Lower lobe of right lung (tissue), 2 donors: Measurements from ENCODE around the gene MR1. TPM values are rescaled to one million over a fixed set of nuclear protein-coding genes. Genes with fewer than 3 reads are reported as not detected.

Experiments
- ATAC-seq, 2 donors: fragments of 200-7000 bp; cut with Tn5 transposase; one replicate each; pipeline ENCODE4 v1.9.1; 2020 to 2022; ENCODE audit warnings: mild to moderate bottlenecking in 2 of 2, moderate library complexity in 2 of 2
- DNase-seq: peaks from one replicate; pipeline ENCODE4 v3.0.0-alpha.2; 2020
- H3K27ac ChIP-seq: fragments of 200-600 bp; one replicate; pipeline ENCODE4 v1.8.0; 2022
- H3K27me3 ChIP-seq: fragments of 200-600 bp; one replicate; pipeline ENCODE4 v1.8.0; 2022; ENCODE audit warnings: low read depth
- H3K36me3 ChIP-seq: fragments of 200-600 bp; one replicate; pipeline ENCODE4 v1.8.0; 2022; ENCODE audit warnings: mild to moderate bottlenecking
- H3K4me1 ChIP-seq: fragments of 200-600 bp; one replicate; pipeline ENCODE4 v1.8.0; 2022
- H3K4me3 ChIP-seq: fragments of 200-600 bp; one replicate; pipeline ENCODE4 v1.8.0; 2022; ENCODE audit warnings: mild to moderate bottlenecking
- H3K9me3 ChIP-seq: fragments of 200-600 bp; one replicate; pipeline ENCODE4 v1.8.0; 2022
- CTCF ChIP-seq: fragments of 200-600 bp; IDR thresholded peaks from one replicate; pipeline ENCODE4 v1.8.0; 2022; ENCODE audit warnings: antibody characterized with exemption, mild to moderate bottlenecking
- intact Hi-C: fragments of 100-400 bp; cut with DNase I; formaldehyde crosslinking; loops from one replicate; pipeline ENCODE4 v1.11.0; 2022
- total RNA-seq: library from RNA; stranded (reverse); fragmentation: NEBNext Ultra II Directional; extraction: Animal tissue kit (Norgen Biotek cat#: 25700); gene quantifications from one replicate; pipeline ENCODE4 v1.2.1, GENCODE V29; 2021
- donor health status: DM: no; HTN: yes; CAD: no; lungs with severe emphysema.

MR1 gene
- total RNA-seq, 1 donor from 2014 or later, result 61.4 TPM

- Histone ChIP-seq H3K4me1 (peaks cover 33% of the 10 kb centered on the region), H3K9me3 (no peaks in the 10 kb centered on the region), H3K27me3 (no peaks in the 10 kb centered on the region), H3K4me3 (peak overlapping the region; percentile 94), H3K27ac (peak overlapping the region; percentile 91), H3K36me3 (no peaks in the 10 kb centered on the region)
- ATAC-seq (peak; percentile 67 to 76), DNase-seq (peak; percentile 67)
- no peak for TF ChIP-seq CTCF
- intact Hi-C loops, result no loop called here
Observed at GRCh38 chr1:181021811-181022434, 11.9 kb upstream of the MR1 start.

- H3K36me3 ChIP-seq, result no peaks in the 10 kb centered on the region
- peak overlapping the region; percentile 55 for H3K27ac ChIP-seq
- ATAC-seq (no peak), DNase-seq (no peak)
- peak overlapping the region; percentile 32 for H3K4me3 ChIP-seq
- no peaks in the 10 kb centered on the region for H3K9me3 ChIP-seq
- TF ChIP-seq CTCF, result no peak
- intact Hi-C loops, result no loop called here
- H3K4me1 ChIP-seq, result peaks cover 33% of the 10 kb centered on the region
- no peaks in the 10 kb centered on the region for H3K27me3 ChIP-seq
Observed at GRCh38 chr1:181023265-181024057, 10.3 kb upstream of the MR1 start.

GRCh38 chr1:181028196-181028595 is 5.6 kb upstream of the MR1 start:
- ATAC-seq, result no peak
- no peak for TF ChIP-seq CTCF

GRCh38 chr1:181028615-181029014 is 5.2 kb upstream of the MR1 start:
- no peak for TF ChIP-seq CTCF

More at GRCh38 chr1:181028196-181028595, 5.6 kb upstream of the MR1 start:
- Histone ChIP-seq H3K27ac (no peak overlapping the region), H3K27me3 (no peaks in the 10 kb centered on the region), H3K4me1 (peaks cover 12% of the 10 kb centered on the region), H3K4me3 (no peak overlapping the region), H3K9me3 (no peaks in the 10 kb centered on the region), H3K36me3 (no peaks in the 10 kb centered on the region)
- intact Hi-C loops, result no loop called here
- no peak for DNase-seq

GRCh38 chr1:181032535-181032934 is 1.2 kb upstream of the MR1 start:
- Histone ChIP-seq H3K27ac (peak overlapping the region; percentile 95), H3K4me1 (peaks cover 43% of the 10 kb centered on the region), H3K36me3 (no peaks in the 10 kb centered on the region), H3K9me3 (no peaks in the 10 kb centered on the region), H3K27me3 (no peaks in the 10 kb centered on the region), H3K4me3 (no peak overlapping the region)
- ATAC-seq (peak; percentile 12 to 19), DNase-seq (no peak)
- intact Hi-C loops, result no loop called here
- TF ChIP-seq CTCF, result no peak

More at GRCh38 chr1:181028615-181029014, 5.2 kb upstream of the MR1 start:
- Histone ChIP-seq H3K4me1 (peaks cover 11% of the 10 kb centered on the region), H3K27ac (no peak overlapping the region), H3K36me3 (no peaks in the 10 kb centered on the region), H3K9me3 (no peaks in the 10 kb centered on the region), H3K27me3 (no peaks in the 10 kb centered on the region), H3K4me3 (no peak overlapping the region)
- no peak for ATAC-seq
- DNase-seq, result no peak
- intact Hi-C loops, result no loop called here
